ES-I3 (cell line): ENCODE results near the gene PIEZO2.

Source experiments
- H3K36me3 ChIP-seq: 2 replicates; pipeline ENCODE4 v1.6.1; 2013; ENCODE audit warnings: mild to moderate bottlenecking, low read length, control low read depth, moderate library complexity; ENCODE audit not compliant: insufficient read depth
- H3K4me1 ChIP-seq: 2 replicates; pipeline ENCODE4 v1.6.1; 2013; ENCODE audit warnings: mild to moderate bottlenecking, control low read depth, low read length; ENCODE audit not compliant: insufficient read depth
- H3K9ac ChIP-seq: 2 replicates; pipeline ENCODE4 v1.6.1; 2013; ENCODE audit warnings: low read depth, mild to moderate bottlenecking, low read length, moderate library complexity
- H3K9me3 ChIP-seq: 2 replicates; pipeline ENCODE4 v1.6.1; 2013; ENCODE audit warnings: mild to moderate bottlenecking, low read length, moderate library complexity; ENCODE audit not compliant: control insufficient read depth, insufficient read depth

Gene PIEZO2

DNA sequence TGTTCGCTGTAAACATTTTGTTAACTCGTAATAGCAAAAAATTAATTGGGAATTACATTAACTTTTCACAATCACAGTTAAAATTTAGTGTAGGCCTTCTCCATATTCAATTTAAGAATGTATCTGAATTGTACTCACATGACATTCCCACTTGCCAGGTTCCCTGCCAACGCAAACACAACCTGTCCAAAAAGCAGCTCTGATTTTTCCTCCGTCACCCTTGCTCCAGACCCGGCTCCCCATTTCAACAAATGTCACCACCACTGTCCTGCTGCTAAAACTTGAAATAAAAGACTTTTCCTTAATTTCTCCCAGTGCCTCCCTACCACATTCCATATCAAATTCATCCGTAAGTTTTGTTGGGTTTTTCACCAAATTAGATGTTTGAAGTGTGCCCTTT, 120.3 kb downstream of the PIEZO2 start:
- Histone ChIP-seq H3K4me1 (no peaks in the 10 kb centered on the region), H3K9ac (no peak overlapping the region), H3K36me3 (no peaks in the 10 kb centered on the region), H3K9me3 (no peaks in the 10 kb centered on the region)

DNA sequence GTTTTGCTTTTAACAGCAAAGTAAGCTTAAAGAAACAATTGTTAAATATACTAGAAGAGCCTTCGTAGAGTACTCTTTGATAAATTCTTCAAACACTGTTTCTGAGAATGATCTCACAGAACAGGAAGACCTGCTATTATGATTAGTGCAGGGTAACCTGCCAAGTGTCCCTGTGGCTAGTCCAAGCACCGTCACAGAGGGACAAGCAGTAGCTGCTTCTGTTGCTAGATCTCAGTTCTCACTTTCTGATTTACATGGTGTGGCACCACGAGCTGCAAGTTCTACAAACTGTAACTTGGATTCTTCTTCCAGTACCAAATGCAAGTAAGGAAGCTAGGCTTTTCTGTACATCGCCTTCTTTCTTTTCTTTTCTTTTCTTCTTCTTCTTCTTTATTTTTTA, 121.5 kb downstream of the PIEZO2 start:
- H3K4me1 ChIP-seq, result no peaks in the 10 kb centered on the region
- no peak overlapping the region for H3K9ac ChIP-seq
- no peaks in the 10 kb centered on the region for H3K36me3 ChIP-seq
- H3K9me3 ChIP-seq, result no peaks in the 10 kb centered on the region

DNA sequence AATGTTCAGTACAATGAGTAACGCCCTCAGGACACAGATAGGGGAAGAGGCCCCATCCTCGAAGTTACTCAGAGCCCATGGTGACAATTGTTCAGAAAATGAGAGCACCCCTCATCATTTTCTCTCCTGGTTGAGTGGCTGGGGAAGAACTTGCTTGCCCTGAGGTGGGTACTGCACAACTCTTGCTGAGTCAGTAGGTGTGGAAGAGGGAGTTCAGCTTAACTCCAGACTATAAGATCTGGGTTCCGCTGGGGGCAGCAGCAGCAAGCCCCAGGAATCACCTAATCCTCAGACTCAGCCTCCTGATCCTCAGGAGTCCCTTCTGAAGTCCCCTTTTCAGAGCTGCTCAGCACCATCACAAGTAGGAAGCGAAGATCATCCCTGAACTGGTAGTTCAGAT, 123.7 kb downstream of the PIEZO2 start:
- Histone ChIP-seq H3K9ac (no peak overlapping the region), H3K9me3 (no peaks in the 10 kb centered on the region), H3K4me1 (no peaks in the 10 kb centered on the region), H3K36me3 (no peaks in the 10 kb centered on the region)

DNA sequence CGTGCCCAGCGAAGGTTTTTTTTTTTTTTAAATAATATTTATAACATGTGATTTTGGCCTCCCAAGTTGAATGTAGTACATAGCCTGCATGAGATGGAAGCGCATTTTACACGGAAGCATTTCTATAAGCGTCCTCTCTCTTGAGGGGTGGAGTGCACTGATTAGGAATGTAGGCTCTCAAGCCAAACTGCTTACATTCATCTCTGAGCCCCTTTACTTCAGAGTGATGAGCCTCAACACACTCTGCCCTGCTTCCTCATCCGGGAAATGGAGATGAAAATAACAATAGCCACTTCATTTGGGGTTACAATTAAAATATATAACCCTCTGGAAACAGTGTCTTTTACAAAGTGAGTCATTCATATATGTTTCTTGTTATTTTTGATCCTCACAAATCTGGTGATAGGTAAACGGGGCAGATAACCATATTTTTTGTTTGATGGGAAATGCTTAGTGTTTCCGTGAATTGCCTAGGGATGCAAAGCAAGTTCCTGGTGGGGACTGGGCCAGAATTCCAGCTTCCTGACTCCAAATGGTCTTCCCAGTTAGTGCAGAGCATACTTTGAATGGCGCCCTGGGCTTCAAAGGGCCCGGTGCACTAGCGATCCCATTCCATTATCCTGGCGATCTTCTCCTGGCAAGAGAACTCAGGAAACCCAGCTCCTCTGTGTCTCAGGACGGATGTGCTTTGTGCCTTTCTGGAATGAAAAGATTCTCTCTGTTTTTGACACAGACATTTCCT, 124.3 kb downstream of the PIEZO2 start:
- no peaks in the 10 kb centered on the region for H3K4me1 ChIP-seq
- no peaks in the 10 kb centered on the region for H3K9me3 ChIP-seq
- H3K36me3 ChIP-seq, result no peaks in the 10 kb centered on the region
- H3K9ac ChIP-seq, result no peak overlapping the region

DNA sequence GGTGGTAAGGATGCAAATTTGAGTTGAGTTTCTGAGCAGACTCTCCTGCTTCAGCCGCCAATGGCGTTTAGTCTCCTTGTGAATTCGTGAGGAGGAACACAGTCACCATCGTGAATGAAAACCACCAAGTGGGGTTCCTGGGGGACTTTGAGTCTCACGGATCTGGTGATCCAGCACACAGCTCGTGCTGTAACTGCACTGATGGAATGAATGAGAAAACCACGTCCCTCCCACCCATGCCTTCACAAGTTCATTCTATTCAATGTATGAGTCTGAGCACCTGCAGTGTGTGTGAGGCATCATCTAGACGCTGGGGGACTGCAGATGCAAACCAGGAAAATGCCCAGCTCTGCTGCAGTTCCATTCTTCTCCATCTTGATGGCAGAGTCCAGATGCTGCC, 127.9 kb downstream of the PIEZO2 start:
- H3K9me3 ChIP-seq, result no peaks in the 10 kb centered on the region
- no peaks in the 10 kb centered on the region for H3K4me1 ChIP-seq
- no peaks in the 10 kb centered on the region for H3K36me3 ChIP-seq
- no peak overlapping the region for H3K9ac ChIP-seq

DNA sequence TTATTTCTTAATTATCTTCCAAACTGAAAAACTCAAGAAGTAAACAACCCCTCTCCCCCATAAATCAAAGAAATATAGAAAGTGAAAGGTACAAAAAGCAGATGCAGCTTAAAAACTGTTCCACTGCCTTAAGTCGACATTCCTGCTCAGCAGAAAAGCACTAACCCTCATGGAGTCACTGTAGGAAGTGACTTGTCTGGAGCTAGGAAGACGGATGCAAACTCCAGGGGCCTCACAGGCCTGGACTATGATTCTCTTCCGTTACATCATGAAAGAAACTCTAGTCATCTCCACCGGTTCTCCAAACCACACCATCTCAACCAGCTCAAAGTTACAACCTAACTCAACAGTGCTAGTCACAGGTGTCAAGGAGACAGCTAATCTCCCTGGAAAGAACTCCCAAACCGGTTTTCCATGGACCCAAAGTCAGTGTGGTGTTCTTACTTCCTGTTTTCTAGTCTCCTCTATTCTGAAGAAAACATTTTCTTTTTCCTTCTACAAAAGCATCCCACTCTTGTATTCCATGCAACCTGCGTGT, 128.4 kb downstream of the PIEZO2 start:
- H3K9ac ChIP-seq, result no peak overlapping the region
- H3K9me3 ChIP-seq, result no peaks in the 10 kb centered on the region
- H3K36me3 ChIP-seq, result no peaks in the 10 kb centered on the region
- H3K4me1 ChIP-seq, result no peaks in the 10 kb centered on the region

DNA sequence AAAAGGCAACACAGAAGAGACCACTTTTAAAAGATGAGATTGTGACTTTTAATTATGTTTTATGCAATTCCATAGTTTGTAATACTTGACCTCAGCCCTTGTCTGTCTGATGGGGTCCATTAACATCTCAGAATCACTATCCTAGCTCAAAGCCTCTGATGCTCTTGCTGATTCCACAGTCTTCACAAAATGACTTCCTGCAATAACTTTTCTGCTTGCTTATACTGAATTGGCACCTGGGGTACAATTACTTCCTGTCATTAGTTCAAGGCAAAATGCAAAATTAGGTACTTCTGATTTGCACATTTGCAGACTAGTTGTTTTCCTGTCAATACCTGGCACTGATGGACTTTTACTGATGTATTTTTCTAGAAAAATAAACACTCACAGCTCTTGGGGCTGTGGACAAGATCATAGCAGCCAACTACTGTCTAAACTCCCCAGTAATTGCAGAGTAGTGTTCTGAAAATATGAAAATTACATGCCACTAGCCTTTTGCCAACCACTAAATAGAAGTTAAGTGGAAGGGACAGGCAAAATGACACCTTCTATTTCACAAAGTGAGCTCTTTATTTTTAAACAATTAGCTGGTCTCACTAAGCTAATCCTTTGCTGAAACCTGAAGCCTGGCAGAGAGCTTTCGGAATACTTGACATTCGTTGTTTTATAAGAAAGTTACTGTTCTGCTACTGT, 129.1 kb downstream of the PIEZO2 start:
- H3K4me1 ChIP-seq, result no peaks in the 10 kb centered on the region
- no peaks in the 10 kb centered on the region for H3K9me3 ChIP-seq
- no peaks in the 10 kb centered on the region for H3K36me3 ChIP-seq
- no peak overlapping the region for H3K9ac ChIP-seq

DNA sequence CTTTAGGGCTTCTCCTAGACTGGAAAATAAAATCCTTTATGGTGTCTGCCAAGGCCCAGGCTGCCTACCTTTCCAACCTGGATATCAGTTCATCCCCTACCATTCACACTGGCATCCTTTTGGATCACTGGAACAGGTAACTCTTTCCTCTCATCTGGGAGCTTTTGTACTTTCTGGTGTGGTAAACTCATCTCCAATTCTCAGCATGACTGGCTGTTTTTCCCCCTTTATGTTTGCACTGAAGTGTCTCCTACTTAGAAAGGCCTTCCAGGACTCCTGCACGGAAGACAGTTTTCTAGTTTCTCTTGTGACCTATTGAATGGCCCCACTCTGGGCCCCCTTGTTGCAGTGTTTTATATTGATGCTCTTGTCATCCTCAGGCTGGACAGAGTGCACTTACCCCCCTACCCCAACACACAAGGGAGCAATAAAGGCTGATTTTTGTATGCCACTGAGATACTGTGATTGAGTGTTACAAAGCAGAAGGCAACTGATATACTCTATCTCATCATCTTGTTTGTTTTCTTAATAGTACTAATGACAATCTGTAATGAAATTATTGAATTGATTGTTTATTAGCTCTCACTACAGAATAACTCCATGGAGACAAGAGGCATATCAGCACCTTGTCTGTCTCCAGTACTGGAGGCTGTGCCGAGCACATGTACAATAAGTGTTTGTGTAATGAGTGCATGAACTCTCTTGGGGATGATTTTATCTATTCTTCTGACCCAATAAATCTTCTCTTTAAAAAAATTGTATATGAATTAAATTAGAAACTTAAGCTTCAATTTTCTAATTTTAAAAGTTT, 129.9 kb downstream of the PIEZO2 start:
- H3K36me3 ChIP-seq, result no peaks in the 10 kb centered on the region
- H3K4me1 ChIP-seq, result no peaks in the 10 kb centered on the region
- H3K9ac ChIP-seq, result no peak overlapping the region
- H3K9me3 ChIP-seq, result no peaks in the 10 kb centered on the region

DNA sequence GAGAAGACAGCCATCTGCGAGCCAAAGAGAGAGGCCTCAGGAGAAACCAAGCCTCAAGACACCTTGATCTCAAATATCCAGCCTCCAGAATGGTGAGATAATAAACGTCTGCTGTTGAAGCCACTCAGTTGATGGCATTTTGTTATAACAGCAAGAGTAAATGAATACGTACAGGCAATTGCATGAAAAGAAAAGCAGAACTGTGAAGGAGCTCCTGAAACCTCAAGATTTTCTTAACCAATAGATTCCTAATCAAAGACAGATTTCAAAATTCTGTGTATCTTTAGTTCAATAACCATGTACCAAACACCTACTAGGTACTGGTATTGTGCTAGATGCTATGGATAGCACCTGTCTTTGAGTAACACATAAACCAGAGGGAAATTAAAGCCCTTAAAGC, 139.5 kb downstream of the PIEZO2 start:
- H3K9ac ChIP-seq, result no peak overlapping the region
- no peaks in the 10 kb centered on the region for H3K36me3 ChIP-seq
- peaks cover 5% of the 10 kb centered on the region; the same call in 1 of the 2 replicates for H3K4me1 ChIP-seq
- H3K9me3 ChIP-seq, result no peaks in the 10 kb centered on the region

DNA sequence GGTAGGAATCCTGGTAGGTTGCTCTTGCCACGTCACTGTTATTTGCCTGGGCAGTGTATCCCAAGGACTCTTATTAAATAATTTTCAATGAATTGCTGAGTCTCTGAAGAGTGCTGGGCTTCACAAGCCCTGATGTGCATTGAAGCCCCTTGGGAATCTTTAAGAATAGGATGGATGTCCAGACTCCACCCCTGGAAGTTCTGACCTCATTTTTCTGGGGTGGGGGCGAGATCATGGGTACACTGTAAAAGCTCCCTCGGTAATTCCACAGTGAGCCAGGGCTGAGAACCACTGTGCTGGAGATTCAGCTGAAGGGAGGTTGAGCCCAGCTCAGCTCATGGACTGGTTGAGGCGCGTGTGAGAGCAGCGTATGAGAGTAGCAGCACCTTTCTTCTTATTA, 140.2 kb downstream of the PIEZO2 start:
- Histone ChIP-seq H3K36me3 (no peaks in the 10 kb centered on the region), H3K9ac (no peak overlapping the region), H3K9me3 (no peaks in the 10 kb centered on the region), H3K4me1 (peaks cover 5% of the 10 kb centered on the region; the same call in 1 of the 2 replicates)

DNA sequence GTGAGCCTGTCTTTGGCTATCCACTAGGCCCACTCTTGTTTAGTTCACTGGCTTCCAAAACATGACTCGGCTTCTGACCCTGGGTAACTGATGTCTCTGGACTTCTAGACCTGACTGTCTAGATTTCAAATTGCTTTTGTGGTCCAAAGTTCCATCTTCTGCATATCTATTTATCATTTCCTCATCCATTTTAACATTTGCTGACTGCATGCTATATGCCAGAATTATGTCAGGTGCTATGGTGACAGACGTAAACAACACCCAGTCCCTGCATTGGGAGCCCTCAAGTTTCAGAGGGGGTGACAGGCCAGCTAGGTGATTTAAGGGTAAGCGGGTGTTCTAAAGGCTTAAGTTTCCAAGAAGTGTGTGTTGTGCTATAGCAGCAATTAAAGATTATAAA, 140.9 kb downstream of the PIEZO2 start:
- Histone ChIP-seq H3K36me3 (no peaks in the 10 kb centered on the region), H3K9me3 (no peaks in the 10 kb centered on the region), H3K9ac (no peak overlapping the region), H3K4me1 (peaks cover 5% of the 10 kb centered on the region; the same call in 1 of the 2 replicates)

DNA sequence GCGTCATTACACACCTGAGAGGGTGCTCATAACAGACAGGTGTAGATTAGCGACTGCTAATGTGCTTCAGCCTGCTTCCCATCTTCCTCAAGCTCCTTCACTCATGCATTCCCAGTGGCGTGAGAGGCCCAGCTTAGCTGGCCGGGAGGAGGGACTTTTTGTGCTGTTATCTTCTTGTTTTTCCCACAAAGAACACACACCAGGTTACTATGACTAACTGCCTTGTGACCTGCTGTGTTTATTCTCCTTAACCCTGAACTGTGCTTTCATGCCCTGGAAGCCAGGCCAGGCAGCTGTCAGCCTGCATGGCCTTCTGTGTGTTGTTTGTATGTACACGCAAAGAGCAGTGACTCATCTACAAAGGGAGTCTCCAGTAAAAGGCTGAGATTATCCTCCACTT, 143.8 kb downstream of the PIEZO2 start:
- Histone ChIP-seq H3K4me1 (peaks cover 5% of the 10 kb centered on the region; the same call in 1 of the 2 replicates), H3K9ac (no peak overlapping the region), H3K36me3 (no peaks in the 10 kb centered on the region), H3K9me3 (no peaks in the 10 kb centered on the region; the same call in 1 of the 2 replicates)

DNA sequence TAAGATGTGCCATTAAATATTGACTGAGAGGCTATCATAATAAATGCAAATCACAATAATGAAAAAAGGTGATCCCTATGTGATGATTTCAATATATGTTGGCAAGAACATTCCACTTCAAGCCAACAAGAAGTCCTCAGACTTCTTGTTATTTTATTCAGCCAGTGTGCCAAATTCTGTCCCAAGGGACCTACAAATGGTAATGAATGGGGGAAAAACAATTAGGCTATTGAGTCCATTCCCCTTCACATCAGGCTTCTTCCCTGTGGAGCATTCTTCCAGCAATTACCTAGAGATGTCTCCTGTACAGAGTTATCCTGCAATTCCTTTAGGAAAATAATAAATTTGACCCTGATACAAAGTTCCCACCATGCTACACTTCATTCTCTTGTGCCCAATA, 144.4 kb downstream of the PIEZO2 start:
- H3K4me1 ChIP-seq, result peaks cover 5% of the 10 kb centered on the region; the same call in 1 of the 2 replicates
- H3K36me3 ChIP-seq, result no peaks in the 10 kb centered on the region
- H3K9ac ChIP-seq, result no peak overlapping the region
- H3K9me3 ChIP-seq, result no peaks in the 10 kb centered on the region; the same call in 1 of the 2 replicates

DNA sequence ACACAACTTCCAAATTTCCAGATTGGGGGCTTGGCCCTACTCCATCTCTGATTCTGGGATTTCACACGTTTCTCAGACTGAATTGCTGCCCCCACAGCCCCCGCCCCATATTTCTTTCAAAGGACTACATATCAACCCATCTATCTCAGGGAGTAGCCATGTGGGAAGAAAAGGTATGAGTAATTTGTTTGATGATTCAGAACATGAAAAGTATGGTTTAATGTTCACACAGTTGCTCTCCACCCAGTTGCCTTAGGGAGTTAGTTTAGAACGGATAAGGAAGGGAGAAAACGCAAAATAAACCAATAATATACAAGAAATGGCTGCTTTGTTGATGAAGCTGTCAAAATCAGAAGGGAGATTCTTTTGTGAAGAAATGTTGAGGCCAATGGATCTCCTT, 145.1 kb downstream of the PIEZO2 start:
- no peaks in the 10 kb centered on the region for H3K36me3 ChIP-seq
- no peaks in the 10 kb centered on the region; the same call in 1 of the 2 replicates for H3K9me3 ChIP-seq
- H3K4me1 ChIP-seq, result peaks cover 5% of the 10 kb centered on the region; the same call in 1 of the 2 replicates
- H3K9ac ChIP-seq, result no peak overlapping the region
